Sigmoid colon (tissue), 4 donors: ENCODE measurements around the gene RAB5A.

ENCODE experiments used
- CTCF ChIP-seq, 4 experiments: fragments of 450-650 bp in 3 of 4; fragments of 200-600 bp in 1 of 4; IDR thresholded peaks; one replicate each; pipeline ENCODE4 v1.5.1; 2016 to 2019; ENCODE audit warnings: antibody characterized with exemption in 4 of 4, mild to moderate bottlenecking in 3 of 4, moderate library complexity in 2 of 4
- EP300 ChIP-seq, 4 donors: sonication (generic); formaldehyde crosslinking; IDR thresholded peaks; one replicate each; pipeline ENCODE4 v1.6.1; 2017; ENCODE audit warnings: antibody characterized with exemption in 4 of 4
- POLR2A ChIP-seq, 2 donors: fragments of 450-650 bp; IDR thresholded peaks; one replicate each; pipeline ENCODE4 v1.6.1; 2016; ENCODE audit warnings: antibody characterized with exemption in 2 of 2, mild to moderate bottlenecking in 2 of 2, moderate library complexity in 2 of 2

GRCh38 chr3:19960696-19961095 lies 13.8 kb downstream of the RAB5A start:
- no peak for TF ChIP-seq POLR2A (IDR thresholded peaks at IDR 0.05)
- no peak for TF ChIP-seq CTCF (IDR thresholded peaks at IDR 0.05)
- no peak for TF ChIP-seq EP300 (IDR thresholded peaks at IDR 0.05)
